H1 (cell line): ENCODE data around the gene RCBTB1.

Source experiments
- CREB1 ChIP-seq: IDR thresholded peaks from 2 replicates; pipeline ENCODE4 v1.6.1; 2012; ENCODE audit warnings: inconsistent platforms
- EP300 ChIP-seq, 2 experiments: IDR thresholded peaks; 1 replicate in 1 of 2; 2 replicates in 1 of 2; pipeline ENCODE4 v1.6.1; 2011 to 2012; ENCODE audit warnings: low read depth in 2 of 2, low read length in 2 of 2, mild to moderate bottlenecking in 2 of 2, borderline replicate concordance in 1 of 2, inconsistent platforms in 1 of 2, moderate library complexity in 1 of 2
- JUN ChIP-seq: IDR thresholded peaks from 2 replicates; pipeline ENCODE4 v1.6.1; 2011; ENCODE audit warnings: low read depth, mild to moderate bottlenecking, improper control_type of control experiment, low read length
- SP2 ChIP-seq: IDR thresholded peaks from 2 replicates; pipeline ENCODE4 v1.6.1; 2012; ENCODE audit warnings: mild to moderate bottlenecking, low read length, inconsistent platforms
- TF ChIP-seq, protein P1 (sequence below): IDR thresholded peaks from 2 replicates; pipeline ENCODE4 v1.6.1; 2011; ENCODE audit warnings: low read length, improper control_type of control experiment
- TF ChIP-seq, protein P2 (sequence below): IDR thresholded peaks from 2 replicates; pipeline ENCODE4 v1.6.1; 2012; ENCODE audit warnings: low read length, inconsistent platforms

DNA sequence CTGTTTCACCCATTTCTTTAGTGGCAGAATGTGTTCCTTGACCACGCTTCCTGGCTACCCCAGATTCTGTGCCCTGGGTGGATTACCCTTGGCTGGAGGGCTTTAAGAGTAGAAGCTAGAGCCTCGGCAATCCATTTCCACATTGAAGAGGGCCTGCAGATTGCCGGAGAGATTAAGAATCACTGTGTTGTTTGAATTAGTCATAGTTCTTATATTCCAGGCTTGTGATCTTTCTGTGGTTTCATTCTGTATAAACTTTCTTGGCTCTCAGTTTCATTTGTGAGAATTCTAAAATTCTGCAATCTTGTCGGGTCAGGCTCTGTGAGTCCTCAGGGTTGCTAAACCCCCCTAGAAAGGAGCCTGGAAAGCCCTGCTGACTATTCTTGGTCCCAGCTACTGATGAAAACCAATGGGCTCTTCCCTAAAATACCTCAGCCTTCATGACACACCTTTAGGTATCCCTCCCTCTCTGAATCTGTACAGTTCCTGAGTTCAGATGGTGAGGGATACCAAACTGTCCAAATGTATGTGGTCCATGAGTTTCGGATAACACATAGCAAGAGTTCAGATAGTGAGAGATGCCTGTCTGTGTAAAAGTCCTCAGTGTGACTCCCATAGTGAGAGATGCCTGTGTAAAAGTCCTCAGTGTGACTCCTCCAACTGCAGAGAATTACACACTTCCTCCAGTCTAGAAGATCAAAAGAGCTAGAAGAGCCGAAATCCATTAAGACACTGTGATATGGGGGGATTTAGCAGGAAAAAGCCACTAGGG, 85.3 kb downstream of the RCBTB1 start:
- TF ChIP-seq JUN: no peak
- TF ChIP-seq CREB1: no peak
- TF ChIP-seq, protein P1, sequence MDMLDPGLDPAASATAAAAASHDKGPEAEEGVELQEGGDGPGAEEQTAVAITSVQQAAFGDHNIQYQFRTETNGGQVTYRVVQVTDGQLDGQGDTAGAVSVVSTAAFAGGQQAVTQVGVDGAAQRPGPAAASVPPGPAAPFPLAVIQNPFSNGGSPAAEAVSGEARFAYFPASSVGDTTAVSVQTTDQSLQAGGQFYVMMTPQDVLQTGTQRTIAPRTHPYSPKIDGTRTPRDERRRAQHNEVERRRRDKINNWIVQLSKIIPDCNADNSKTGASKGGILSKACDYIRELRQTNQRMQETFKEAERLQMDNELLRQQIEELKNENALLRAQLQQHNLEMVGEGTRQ: no peak
- no peak for TF ChIP-seq SP2
- TF ChIP-seq, protein P2, sequence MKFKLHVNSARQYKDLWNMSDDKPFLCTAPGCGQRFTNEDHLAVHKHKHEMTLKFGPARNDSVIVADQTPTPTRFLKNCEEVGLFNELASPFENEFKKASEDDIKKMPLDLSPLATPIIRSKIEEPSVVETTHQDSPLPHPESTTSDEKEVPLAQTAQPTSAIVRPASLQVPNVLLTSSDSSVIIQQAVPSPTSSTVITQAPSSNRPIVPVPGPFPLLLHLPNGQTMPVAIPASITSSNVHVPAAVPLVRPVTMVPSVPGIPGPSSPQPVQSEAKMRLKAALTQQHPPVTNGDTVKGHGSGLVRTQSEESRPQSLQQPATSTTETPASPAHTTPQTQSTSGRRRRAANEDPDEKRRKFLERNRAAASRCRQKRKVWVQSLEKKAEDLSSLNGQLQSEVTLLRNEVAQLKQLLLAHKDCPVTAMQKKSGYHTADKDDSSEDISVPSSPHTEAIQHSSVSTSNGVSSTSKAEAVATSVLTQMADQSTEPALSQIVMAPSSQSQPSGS: no peak
- TF ChIP-seq EP300 (IDR thresholded peaks at IDR 0.05; ENCODE audit: borderline replicate concordance in 1 of 2, low read depth in 2 of 2, low read length in 2 of 2): no peak
